ENCODE data around the gene PSAP.

GRCh38 chr10:71802235-71802634, 48.8 kb downstream of the PSAP start:
- TF ChIP-seq POLR2A (IDR thresholded peaks at IDR 0.05; ENCODE audit: low read length) (no peak), GATA1 (IDR thresholded peaks at IDR 0.05; ENCODE audit: low read depth, low read length) (no peak)
